GM12878 (cell line): ENCODE results near the gene TSC22D3. TPM values are rescaled to one million over a fixed set of nuclear protein-coding genes. Genes with fewer than 3 reads are reported as not detected.

ENCODE experiments used
- ATAC-seq: fragments of 200-7000 bp; cut with Tn5 transposase; 3 replicates; pipeline ENCODE4 v1.9.1; 2020; ENCODE audit warnings: mild to moderate bottlenecking, moderate library complexity
- BruUV-seq: library from RNA; stranded (reverse); fragments of 400-500 nt; replicated peaks from 2 replicates; lab custom pipeline; 2021; lab: Mats Ljungman, UMichigan
- CTCF ChIA-PET: fragments of 300-600 bp; sonication (Branson Sonifier 250); formaldehyde crosslinking; extraction: SDS; loops from one replicate; lab custom pipeline; 2021; ENCODE audit warnings: inconsistent platforms; lab: Yijun Ruan, JAX
- POLR2A ChIA-PET: fragments of 350-600 bp; formaldehyde crosslinking; extraction: SDS; loops from one replicate; lab custom pipeline; 2021; ENCODE audit warnings: inconsistent platforms; lab: Charles Lee
- RAD21 ChIA-PET: fragments of 300-600 bp; sonication (Branson Sonifier 250); formaldehyde crosslinking; loops from one replicate; lab custom pipeline; 2023; ENCODE audit warnings: antibody characterized with exemption; ENCODE audit not compliant: unreplicated experiment; lab: Charles Lee
- SMC1A ChIA-PET: fragments of 300-600 bp; sonication (Branson Sonifier 250); formaldehyde crosslinking; loops from one replicate; lab custom pipeline; 2023; ENCODE audit not compliant: unreplicated experiment, uncharacterized antibody; lab: Charles Lee
- DNase-seq: peaks from one replicate; pipeline ENCODE4 v3.0.0-alpha.2; 2011; ENCODE audit warnings: low read depth, low spot score
- FAIRE-seq: peaks from 3 replicates; lab custom pipeline; 2011; peaks lifted over from hg19 to GRCh38; lab: Jason Lieb, UNC
- H2AFZ ChIP-seq: 2 replicates; pipeline ENCODE4 v1.6.0; 2011; ENCODE audit warnings: low read depth, low read length, control low read depth; ENCODE audit not compliant: control insufficient read depth
- H3K27ac ChIP-seq: 2 replicates; pipeline ENCODE4 v1.5.1; 2011; ENCODE audit warnings: control low read depth; ENCODE audit not compliant: control insufficient read depth, insufficient read depth
- H3K27me3 ChIP-seq, 2 experiments: replicated peaks in 1 of 2; 2 replicates each; pipeline versions ENCODE4 v1.6.0 to v1.6.1; 2011; ENCODE audit warnings: low read length in 1 of 2; ENCODE audit not compliant: control insufficient read depth in 2 of 2, insufficient read depth in 2 of 2
- H3K36me3 ChIP-seq, 2 experiments: 2 replicates each; pipeline ENCODE4 v1.5.1; 2011; ENCODE audit warnings: low read length in 1 of 2; ENCODE audit not compliant: control insufficient read depth in 2 of 2, insufficient read depth in 2 of 2
- H3K4me1 ChIP-seq: 2 replicates; pipeline ENCODE4 v1.6.1; 2011; ENCODE audit warnings: mild to moderate bottlenecking, low read length, moderate library complexity, mixed read lengths; ENCODE audit not compliant: control insufficient read depth, insufficient read depth
- H3K4me2 ChIP-seq: 2 replicates; pipeline ENCODE4 v1.6.0; 2011; ENCODE audit warnings: control low read depth; ENCODE audit not compliant: control insufficient read depth, insufficient read depth
- H3K4me3 ChIP-seq: fragments of 200-600 bp; sonication (generic); 2 replicates; pipeline ENCODE4 v1.5.1; 2016
- H3K79me2 ChIP-seq: 2 replicates; pipeline ENCODE4 v1.6.0; 2011; ENCODE audit warnings: low read length; ENCODE audit not compliant: control insufficient read depth, insufficient read depth
- H3K9ac ChIP-seq: 2 replicates; pipeline ENCODE4 v1.8.0; 2011; ENCODE audit warnings: low read length, control low read depth, mixed read lengths; ENCODE audit not compliant: control insufficient read depth, insufficient read depth
- H3K9me3 ChIP-seq: replicated peaks from 3 replicates; pipeline ENCODE4 v1.5.1; 2011; ENCODE audit warnings: mild to moderate bottlenecking, low read length; ENCODE audit not compliant: control insufficient read depth, insufficient read depth
- H4K20me1 ChIP-seq: 2 replicates; pipeline ENCODE4 v1.6.0; 2011; ENCODE audit not compliant: control insufficient read depth, insufficient read depth
- ATF3 ChIP-seq: IDR thresholded peaks from 2 replicates; pipeline ENCODE4 v1.6.1; 2011; ENCODE audit warnings: low read depth, mild to moderate bottlenecking, low read length, moderate library complexity, borderline replicate concordance; ENCODE audit errors: extremely low read depth
- BCL11A ChIP-seq: IDR thresholded peaks from 2 replicates; pipeline ENCODE4 v1.6.1; 2011; ENCODE audit warnings: low read depth, low read length
- CBFB ChIP-seq: IDR thresholded peaks from 2 replicates; pipeline ENCODE4 v1.6.1; 2016; ENCODE audit warnings: antibody characterized with exemption, low read depth
- DPF2 ChIP-seq: fragments of 450-650 bp; IDR thresholded peaks from 2 replicates; pipeline ENCODE4 v1.6.1; 2017; ENCODE audit warnings: mild to moderate bottlenecking
- EED ChIP-seq: sonication (generic); IDR thresholded peaks from 2 replicates; pipeline ENCODE4 v1.6.1; 2016; ENCODE audit warnings: antibody characterized with exemption, low read depth
- FOXK2 ChIP-seq: fragments of 450-650 bp; IDR thresholded peaks from 2 replicates; pipeline ENCODE4 v1.6.1; 2017; ENCODE audit warnings: mild to moderate bottlenecking, moderate library complexity
- HSF1 ChIP-seq: fragments of 150-350 bp; IDR thresholded peaks from 2 replicates; pipeline ENCODE4 v1.6.1; 2014; ENCODE audit warnings: mild to moderate bottlenecking, low read depth, low read length
- JUNB ChIP-seq: IDR thresholded peaks from 2 replicates; pipeline ENCODE4 v1.6.1; 2016; ENCODE audit warnings: antibody characterized with exemption, mild to moderate bottlenecking
- NFXL1 ChIP-seq: fragments of 450-650 bp; IDR thresholded peaks from 2 replicates; pipeline ENCODE4 v1.6.1; 2017; ENCODE audit warnings: antibody characterized with exemption, mild to moderate bottlenecking, borderline replicate concordance
- NFYA ChIP-seq: IDR thresholded peaks from 2 replicates; pipeline ENCODE4 v1.6.1; 2011; ENCODE audit warnings: low read depth, mild to moderate bottlenecking, low read length, improper control_type of control experiment, borderline replicate concordance
- PAX5 ChIP-seq: IDR thresholded peaks from 2 replicates; pipeline ENCODE4 v1.6.1; 2011; ENCODE audit warnings: low read depth, low read length, borderline replicate concordance
- RAD21 ChIP-seq: IDR thresholded peaks from 2 replicates; pipeline ENCODE4 v1.6.1; 2011; ENCODE audit warnings: mild to moderate bottlenecking, low read depth, low read length, moderate library complexity; ENCODE audit not compliant: insufficient read depth
- RB1 ChIP-seq: fragments of 450-650 bp; formaldehyde crosslinking; IDR thresholded peaks from 2 replicates; pipeline ENCODE4 v1.6.1; 2017; ENCODE audit warnings: mild to moderate bottlenecking, borderline replicate concordance
- RELB ChIP-seq: fragments of 450-650 bp; IDR thresholded peaks from 2 replicates; pipeline ENCODE4 v1.6.1; 2017; ENCODE audit warnings: low read depth, mild to moderate bottlenecking, moderate library complexity
- SMARCA5 ChIP-seq: fragments of 450-650 bp; IDR thresholded peaks from 2 replicates; pipeline ENCODE4 v1.6.1; 2017; ENCODE audit warnings: mild to moderate bottlenecking
- SP1 ChIP-seq: IDR thresholded peaks from one replicate; pipeline ENCODE4 v1.6.1; 2011; ENCODE audit warnings: low read depth, low read length
- ZNF384 ChIP-seq: IDR thresholded peaks from 2 replicates; pipeline ENCODE4 v1.6.1; 2012; ENCODE audit warnings: low read depth, mild to moderate bottlenecking, low read length, improper control_type of control experiment, borderline replicate concordance
- ZNF687 ChIP-seq: fragments of 450-650 bp; IDR thresholded peaks from 2 replicates; pipeline ENCODE4 v1.6.1; 2017; ENCODE audit warnings: mild to moderate bottlenecking, moderate library complexity
- WGBS: methylation state at CpG from one replicate; pipeline ENCODE4 v1.1.6; 2016; ENCODE audit warnings: low lambda C conversion rate; ENCODE audit not compliant: insufficient replicate concordance, insufficient coverage; ENCODE audit errors: missing lambda C conversion rate; 5-methylcytosine and 5-hydroxymethylcytosine counted together
- in situ Hi-C: fragments of 300-500 bp; cut with MboI; formaldehyde crosslinking; loops from 9 replicates; pipeline ENCODE4 v1.14.3; 2018; ENCODE audit warnings: mixed read lengths
- intact Hi-C: fragments of 100-400 bp; cut with micrococcal nuclease; formaldehyde crosslinking; loops from one replicate; pipeline ENCODE4 v1.14.2; 2022; ENCODE audit not compliant: unreplicated experiment
- polyA plus RNA-seq, 11 experiments: library from polyadenylated mRNA; depleted of rRNA in 4 of 11; unstranded in 6 of 11; stranded (reverse) in 5 of 11; fragments of >200 nt; fragmentation: Nextera tagmentation in 4 of 11; fragmentation: Illumina TruSeq in 1 of 11; extraction: Ambion mirVana in 4 of 11; extraction: Trizol in 1 of 11; gene quantifications; 1 replicate in 1 of 11; 2 replicates in 10 of 11; pipeline versions ENCODE4 v1.2.1 to v1.2.3, GENCODE V29; 2011 to 2016; ENCODE audit warnings: inconsistent platforms in 2 of 11, missing spikeins in 2 of 11, low read depth in 1 of 11
- total RNA-seq, 4 experiments: library from RNA; depleted of rRNA in 3 of 4; stranded (reverse); fragments of >200 nt in 3 of 4; fragmentation: Illumina TruSeq in 1 of 4; extraction: Trizol in 1 of 4; gene quantifications; 2 replicates each; pipeline versions ENCODE4 v1.2.1 to v1.2.3, GENCODE V29; 2013 to 2021

The TSC22D3 gene
- total and polyA plus RNA-seq, 10 of the 15 experiments (the other 5 are each of a cell fraction or from before 2014, with no cell fraction given), result 4.6 to 122 (median 16.1) TPM

GRCh38 chrX:107667426-107667825 is 108.2 kb downstream of the TSC22D3 start (continued):
- no peak for TF ChIP-seq SP1
- TF ChIP-seq SMARCA5, result no peak
- no peak for TF ChIP-seq JUNB
- TF ChIP-seq HSF1, result no peak
- no peak for TF ChIP-seq DPF2
- TF ChIP-seq CBFB, result no peak
- no peak for TF ChIP-seq ATF3
- TF ChIP-seq RAD21, result no peak

- POLR2A ChIA-PET, result no interaction called here
- Histone ChIP-seq H2AFZ (no peak overlapping the region), H3K9ac (no peak overlapping the region), H4K20me1 (no peaks in the 10 kb centered on the region), H3K4me3 (no peak overlapping the region), H3K4me2 (no peak overlapping the region), H3K79me2 (no peaks in the 10 kb centered on the region), H3K36me3 (no peaks in the 10 kb centered on the region; a peak in 1 of 4 replicates), H3K27ac (no peak overlapping the region), H3K27me3 (no peaks in the 10 kb centered on the region), H3K4me1 (no peaks in the 10 kb centered on the region), H3K9me3 (no peaks in the 10 kb centered on the region)
- in situ Hi-C loops, result loop anchor here (10.0 kb wide), 1 partner anchor 228 kb away; no protein-coding TSS in a partner anchor
- no peak for DNase-seq
- SMC1A ChIA-PET, result interaction anchor here (15.8 kb wide), 1 partner anchor 111 kb away, joined by 149 read pairs; the partner anchor contains the start of genes NCBP2L and TSC22D3
- FAIRE-seq, result no peak
- WGBS, result 40% methylated on average over 1 of the region's 1 CpG
- no peak for ATAC-seq
- RAD21 ChIA-PET, result no interaction called here
- CTCF ChIA-PET, result interaction anchor here (15.9 kb wide), 1 partner anchor 111 kb away, joined by 289 read pairs; the partner anchor contains the start of genes NCBP2L and TSC22D3
- no TSS peak for BruUV-seq
- intact Hi-C loops, result no loop called here
- TF ChIP-seq EED (no peak), PAX5 (no peak), FOXK2 (no peak), ZNF384 (no peak), BCL11A (no peak), NFXL1 (no peak), NFYA (no peak), RB1 (no peak), ZNF687 (no peak), RELB (no peak)
Observed at GRCh38 chrX:107666931-107667330, 108.7 kb downstream of the TSC22D3 start.
